ENCODE results near the gene PRR5L.

PRR5L gene

GRCh38 chr11:36465449-36466163 lies 169.5 kb downstream of the PRR5L start:
- DNase-seq = no peak
- TF ChIP-seq CTCF (IDR thresholded peaks at IDR 0.05; ENCODE audit: low read depth, low read length, missing control alignments) = no peak
- Histone ChIP-seq H3K36me3 (replicated peaks) (peaks cover 3% of the 10 kb centered on the region), H3K27me3 (replicated peaks) (no peaks in the 10 kb centered on the region), H3K4me3 (ENCODE audit: low read depth, low read length) (no peak overlapping the region), H3K27ac (no peak overlapping the region)
- in situ Hi-C loops (cut with HindIII; ENCODE audit: low pct_ligation_motif_present, low sequenced_read_pairs) = no loop called here

- Histone ChIP-seq H3K27ac (no peak overlapping the region), H3K36me3 (replicated peaks) (peaks cover 3% of the 10 kb centered on the region), H3K27me3 (replicated peaks) (no peaks in the 10 kb centered on the region), H3K4me3 (ENCODE audit: low read depth, low read length) (no peak overlapping the region)
- DNase-seq = no peak
- no peak for TF ChIP-seq CTCF (IDR thresholded peaks at IDR 0.05; ENCODE audit: low read depth, low read length, missing control alignments)
- in situ Hi-C loops (cut with HindIII; ENCODE audit: low pct_ligation_motif_present, low sequenced_read_pairs) = no loop called here
Observed at GRCh38 chr11:36467012-36467411, 170.9 kb downstream of the PRR5L start.

GRCh38 chr11:36467916-36468315 lies 171.8 kb downstream of the PRR5L start:
- Histone ChIP-seq H3K4me3 (ENCODE audit: low read depth, low read length) (no peak overlapping the region), H3K36me3 (replicated peaks) (no peaks in the 10 kb centered on the region), H3K27ac (no peak overlapping the region), H3K27me3 (replicated peaks) (no peaks in the 10 kb centered on the region)
- in situ Hi-C loops (cut with HindIII; ENCODE audit: low pct_ligation_motif_present, low sequenced_read_pairs) = no loop called here
- TF ChIP-seq CTCF (IDR thresholded peaks at IDR 0.05; ENCODE audit: low read depth, low read length, missing control alignments) = no peak
- no peak for DNase-seq

- TF ChIP-seq CTCF (IDR thresholded peaks at IDR 0.05; ENCODE audit: low read depth, low read length, missing control alignments) = peak; percentile 87
- in situ Hi-C loops (cut with HindIII; ENCODE audit: low pct_ligation_motif_present, low sequenced_read_pairs) = no loop called here
- no peaks in the 10 kb centered on the region for H3K27me3 ChIP-seq (replicated peaks)
- H3K27ac ChIP-seq = peak overlapping the region; percentile 74
- H3K4me3 ChIP-seq (ENCODE audit: low read depth, low read length) = no peak overlapping the region
- no peaks in the 10 kb centered on the region for H3K36me3 ChIP-seq (replicated peaks)
- DNase-seq = peak; percentile 60
Observed at GRCh38 chr11:36469063-36469462, 173.0 kb downstream of the PRR5L start.

GRCh38 chr11:36469881-36470802 lies 174.1 kb downstream of the PRR5L start:
- Histone ChIP-seq H3K36me3 (replicated peaks) (no peaks in the 10 kb centered on the region), H3K27me3 (replicated peaks) (no peaks in the 10 kb centered on the region), H3K27ac (peak overlapping the region; percentile 74), H3K4me3 (ENCODE audit: low read depth, low read length) (no peak overlapping the region)
- DNase-seq = peak; percentile 75
- in situ Hi-C loops (cut with HindIII; ENCODE audit: low pct_ligation_motif_present, low sequenced_read_pairs) = no loop called here
- TF ChIP-seq CTCF (IDR thresholded peaks at IDR 0.05; ENCODE audit: low read depth, low read length, missing control alignments) = no peak

Data from brain microvascular endothelial cell (primary cell).